HG03139 (cell line): ENCODE results near the gene SLC34A3.

Experiments used
- ATAC-seq: cut with Tn5 transposase; IDR thresholded peaks from one replicate; pipeline ENCODE4 v1.9.1; 2021; ENCODE audit not compliant: unreplicated experiment

The SLC34A3 gene

DNA sequence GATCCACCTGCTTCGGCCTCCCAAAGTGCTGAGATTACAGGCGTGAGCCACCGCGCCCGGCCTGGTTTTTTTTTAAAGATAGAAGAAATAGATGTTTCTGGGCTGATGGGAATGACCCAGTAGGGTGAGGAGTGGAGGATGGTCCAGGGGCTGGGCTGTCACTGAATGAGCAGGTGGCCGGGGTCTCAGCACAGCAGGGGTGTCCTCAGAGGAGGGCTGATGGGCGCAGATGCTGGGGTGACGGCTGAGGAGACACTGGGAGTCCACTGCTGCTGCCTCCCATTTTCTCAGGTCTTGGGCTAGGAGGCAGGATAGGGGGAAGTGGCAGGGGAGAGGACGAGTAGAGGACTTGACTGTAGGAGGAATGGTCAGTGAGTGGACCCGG lies 44.5 kb downstream of the SLC34A3 start:
- ATAC-seq = no peak

DNA sequence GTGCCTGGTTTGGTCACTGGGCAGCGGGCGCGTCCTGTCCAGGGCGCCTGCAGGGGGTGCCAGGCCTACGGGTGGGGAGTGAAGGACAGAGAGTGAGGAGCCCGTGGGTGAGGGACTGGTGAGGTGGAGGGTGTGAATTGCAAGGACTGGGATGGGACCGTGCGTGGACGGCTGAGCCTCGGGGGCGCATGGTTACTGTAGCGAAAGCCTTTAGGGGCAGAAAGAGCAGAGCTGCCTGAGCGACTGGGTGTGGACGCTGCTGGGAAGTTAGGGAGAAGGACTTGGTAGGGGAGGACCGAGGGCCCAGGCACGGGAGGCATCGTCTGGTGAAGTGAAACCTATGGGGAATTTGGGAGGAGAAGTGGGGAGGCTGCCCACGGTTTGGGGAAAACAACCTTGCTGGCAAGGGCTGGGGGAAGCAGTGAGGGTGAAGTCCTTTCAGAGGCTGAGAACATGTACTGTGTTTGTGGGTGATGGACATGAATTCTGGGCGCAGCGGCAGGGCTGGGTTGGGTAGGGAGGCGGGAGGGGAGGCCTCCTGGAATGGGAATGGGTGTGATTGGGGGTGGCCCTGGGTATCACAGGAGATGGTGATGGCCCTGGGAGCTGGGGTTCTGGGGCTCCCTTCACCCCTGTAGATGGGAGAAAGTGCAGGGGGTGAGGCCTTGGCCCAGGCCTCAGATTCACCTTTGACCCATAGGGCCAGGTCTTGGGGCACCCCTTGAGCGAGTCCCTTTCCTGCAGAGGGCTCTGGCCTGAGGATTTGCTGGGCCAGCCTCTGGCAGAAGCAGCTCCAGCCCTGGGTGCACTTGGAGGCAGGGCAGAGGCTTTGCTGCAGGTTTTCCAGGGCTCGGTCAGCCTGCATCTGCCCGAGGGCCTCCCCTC lies 45.1 kb downstream of the SLC34A3 start:
- ATAC-seq = no peak

DNA sequence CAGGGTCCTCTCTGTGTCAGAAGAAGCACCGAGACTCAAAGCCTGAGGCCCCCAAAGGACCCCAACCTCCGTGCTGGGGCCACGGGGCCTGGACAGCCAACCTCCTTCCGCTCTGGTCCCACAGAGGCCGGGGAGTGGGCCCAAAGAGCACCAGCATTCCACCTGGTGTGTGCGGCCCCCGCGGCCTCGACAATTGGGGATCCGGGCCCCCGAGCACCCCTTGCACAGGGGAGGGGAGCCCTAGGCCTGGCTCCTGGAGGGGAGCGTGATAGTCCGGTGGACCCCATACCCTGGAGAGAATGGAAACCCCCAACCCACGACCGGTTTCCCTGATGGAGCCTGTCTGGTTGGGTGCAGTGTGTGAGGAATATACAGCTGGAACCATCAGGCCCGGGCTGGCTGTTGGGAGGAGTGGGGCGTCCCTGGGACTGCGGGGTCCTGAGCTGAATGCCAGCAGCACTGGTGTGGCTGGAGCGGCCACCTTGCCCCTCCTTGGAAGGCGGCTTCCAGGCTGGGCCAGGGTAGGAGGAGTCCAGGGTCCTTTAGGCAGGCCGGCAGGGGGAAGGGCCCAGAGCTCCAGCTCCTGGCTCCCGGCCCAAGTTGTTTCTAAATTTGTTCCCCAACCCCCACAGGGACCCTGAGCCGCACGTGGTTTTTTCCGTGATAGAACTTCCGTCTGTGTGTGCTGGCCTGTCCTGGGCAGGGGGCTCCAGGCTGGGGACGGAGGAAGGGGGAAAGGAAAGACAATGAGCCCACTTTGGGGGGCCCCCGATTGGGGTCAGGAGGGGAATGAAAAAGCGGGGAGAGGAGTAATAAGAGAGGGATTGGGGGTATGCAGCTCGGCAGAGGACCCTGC lies 46.0 kb downstream of the SLC34A3 start:
- ATAC-seq = no peak

DNA sequence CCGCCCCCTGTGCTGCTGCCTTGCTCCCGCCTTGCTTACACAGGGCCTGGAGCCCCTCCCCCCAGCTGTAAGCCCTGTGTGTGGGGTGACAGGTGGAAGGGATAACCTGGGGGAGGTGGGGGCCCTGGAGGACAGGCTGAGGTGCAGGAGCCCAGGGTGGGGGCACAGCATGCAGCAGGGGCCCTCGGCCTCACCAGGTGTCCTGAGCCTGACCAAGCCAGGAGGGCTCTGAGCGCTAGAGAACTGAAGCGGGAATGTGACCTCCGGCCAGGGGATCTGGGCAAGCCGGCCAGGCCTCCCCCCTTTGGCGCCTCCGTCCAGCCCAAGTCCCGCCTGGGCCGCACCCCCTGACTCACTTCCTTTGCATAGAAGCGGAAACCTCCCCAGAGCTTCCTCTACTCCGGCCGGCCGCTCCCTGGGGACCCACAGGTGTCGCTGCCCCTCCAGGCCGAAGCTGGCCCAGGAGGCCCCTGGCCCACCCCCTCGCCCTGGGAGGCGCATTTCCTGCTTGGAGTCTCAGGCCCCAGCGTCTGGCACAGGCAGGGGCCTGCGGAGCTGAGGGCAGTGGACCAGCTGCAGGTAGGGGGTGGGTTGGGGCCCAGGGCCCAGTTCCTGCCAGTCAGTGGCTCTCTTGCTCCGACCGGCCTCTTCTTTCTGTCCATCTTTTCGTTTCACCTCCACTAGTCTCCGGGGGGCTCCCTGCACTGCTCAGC lies 46.8 kb downstream of the SLC34A3 start, which contains the start of gene TOR4A:
Gene TOR4A (plus strand): TSS at position 398 of the 713 bp plus-strand sequence. CDS start 964 bp downstream, outside the sequence.
- peak; percentile 75 for ATAC-seq

DNA sequence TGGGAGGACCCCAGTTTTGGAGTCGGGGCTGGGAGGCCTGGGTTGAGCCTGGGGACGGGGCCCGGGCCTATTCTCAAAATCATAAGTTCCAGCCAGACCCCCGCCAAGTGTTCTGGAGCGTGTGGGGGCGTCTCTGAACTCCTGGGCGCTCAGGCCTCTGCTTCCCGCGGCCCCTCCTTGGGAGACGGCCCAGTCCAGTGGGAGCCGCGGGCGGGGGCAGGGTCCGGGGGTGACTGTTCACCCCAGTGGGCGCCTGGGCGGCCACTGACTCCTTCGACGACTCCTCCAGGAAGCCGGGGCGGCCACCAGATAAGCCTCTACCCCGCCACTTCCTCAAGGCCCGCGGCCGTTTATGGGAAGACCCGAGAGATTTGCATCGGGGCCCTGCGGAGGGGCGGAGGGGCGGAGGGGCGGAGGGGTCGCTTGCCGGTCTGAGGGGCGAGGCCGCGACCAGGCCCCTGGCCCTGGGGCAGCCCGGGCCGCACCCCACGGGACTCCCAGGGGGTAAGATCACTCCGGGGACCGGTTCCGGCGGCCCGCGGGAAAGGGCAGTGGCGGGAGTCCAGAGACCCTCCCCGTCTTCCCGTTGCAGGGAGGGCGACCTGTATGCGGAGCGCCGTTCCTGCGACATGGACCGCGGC lies 47.5 kb downstream of the SLC34A3 start:
- no peak for ATAC-seq

DNA sequence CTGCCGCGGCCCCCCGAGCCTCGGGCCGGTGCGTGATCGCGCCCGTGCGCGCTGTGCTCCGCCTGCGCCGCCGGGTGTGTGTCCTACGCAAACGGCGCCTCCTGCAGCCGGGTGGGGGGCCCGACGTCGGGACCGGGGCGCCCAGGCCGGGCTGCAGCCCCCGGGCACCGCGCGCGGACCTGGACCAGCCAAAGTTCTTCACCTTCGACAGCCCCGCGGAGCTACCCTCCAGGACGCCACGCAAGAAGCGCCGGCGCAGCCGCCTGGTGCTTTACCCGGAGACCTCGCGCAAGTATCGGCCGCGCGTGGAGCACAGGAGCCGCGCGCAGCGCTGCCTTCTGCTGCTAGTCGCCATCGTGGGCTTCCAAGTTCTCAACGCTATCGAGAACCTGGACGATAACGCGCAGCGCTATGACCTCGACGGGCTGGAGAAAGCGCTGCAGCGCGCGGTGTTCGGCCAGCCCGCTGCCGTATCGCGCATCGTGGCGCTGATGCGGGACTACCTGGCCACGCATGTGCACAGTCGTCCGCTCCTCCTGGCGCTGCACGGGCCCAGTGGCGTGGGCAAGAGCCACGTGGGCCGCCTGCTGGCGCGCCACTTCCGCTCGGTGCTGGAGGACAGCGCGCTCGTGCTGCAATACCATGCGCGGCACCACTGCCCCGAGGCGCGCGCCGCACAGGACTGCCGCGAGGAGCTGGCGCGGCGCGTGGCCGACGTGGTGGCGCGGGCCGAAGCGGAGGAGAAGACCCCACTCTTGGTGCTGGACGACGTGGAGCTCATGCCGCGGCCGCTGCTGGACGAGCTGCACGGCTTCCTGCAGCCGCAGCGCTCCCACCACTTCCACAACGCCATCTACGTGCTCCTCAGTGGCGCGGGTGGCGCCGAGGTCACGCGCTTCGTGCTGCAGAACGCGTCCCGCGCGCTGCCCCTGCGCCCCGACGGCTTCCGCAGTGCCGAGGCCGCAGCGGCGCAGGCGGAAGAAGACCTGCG lies 48.3 kb downstream of the SLC34A3 start:
- no peak for ATAC-seq

DNA sequence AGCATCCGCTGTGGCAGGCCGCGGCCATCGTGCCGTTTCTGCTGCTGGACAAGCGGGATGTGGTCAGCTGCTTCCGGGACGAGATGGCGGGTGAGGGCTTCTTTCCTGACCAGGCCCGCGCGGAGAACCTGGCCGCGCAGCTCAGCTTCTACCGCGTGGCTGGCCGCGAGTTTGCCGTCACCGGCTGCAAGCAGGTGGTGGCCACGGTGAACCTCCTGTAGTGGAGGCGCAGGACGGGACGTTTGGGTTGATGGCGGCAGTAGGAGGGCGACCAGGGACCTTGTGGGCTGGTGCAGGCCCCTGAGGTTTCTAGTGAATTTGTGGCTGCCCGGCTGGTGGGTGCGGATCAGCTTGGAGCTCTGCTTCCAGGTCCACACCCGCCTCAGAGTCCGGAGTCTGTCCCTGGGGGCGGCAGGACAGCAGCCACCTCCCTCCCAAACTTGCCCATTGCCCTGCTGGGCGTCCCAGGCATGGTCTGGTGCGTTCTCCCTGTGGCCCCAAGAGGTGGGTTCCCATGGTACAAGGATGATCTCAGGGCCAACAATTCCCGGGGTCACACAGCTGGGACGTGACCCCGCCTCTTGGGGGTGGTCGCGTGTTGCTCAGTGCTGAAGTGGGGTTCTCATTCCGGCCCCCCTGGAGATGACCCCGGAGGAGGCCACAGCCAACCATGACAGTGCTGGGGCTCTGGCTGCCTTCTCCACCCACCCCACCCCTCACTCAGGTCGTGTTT lies 49.2 kb downstream of the SLC34A3 start:
- no peak for ATAC-seq

DNA sequence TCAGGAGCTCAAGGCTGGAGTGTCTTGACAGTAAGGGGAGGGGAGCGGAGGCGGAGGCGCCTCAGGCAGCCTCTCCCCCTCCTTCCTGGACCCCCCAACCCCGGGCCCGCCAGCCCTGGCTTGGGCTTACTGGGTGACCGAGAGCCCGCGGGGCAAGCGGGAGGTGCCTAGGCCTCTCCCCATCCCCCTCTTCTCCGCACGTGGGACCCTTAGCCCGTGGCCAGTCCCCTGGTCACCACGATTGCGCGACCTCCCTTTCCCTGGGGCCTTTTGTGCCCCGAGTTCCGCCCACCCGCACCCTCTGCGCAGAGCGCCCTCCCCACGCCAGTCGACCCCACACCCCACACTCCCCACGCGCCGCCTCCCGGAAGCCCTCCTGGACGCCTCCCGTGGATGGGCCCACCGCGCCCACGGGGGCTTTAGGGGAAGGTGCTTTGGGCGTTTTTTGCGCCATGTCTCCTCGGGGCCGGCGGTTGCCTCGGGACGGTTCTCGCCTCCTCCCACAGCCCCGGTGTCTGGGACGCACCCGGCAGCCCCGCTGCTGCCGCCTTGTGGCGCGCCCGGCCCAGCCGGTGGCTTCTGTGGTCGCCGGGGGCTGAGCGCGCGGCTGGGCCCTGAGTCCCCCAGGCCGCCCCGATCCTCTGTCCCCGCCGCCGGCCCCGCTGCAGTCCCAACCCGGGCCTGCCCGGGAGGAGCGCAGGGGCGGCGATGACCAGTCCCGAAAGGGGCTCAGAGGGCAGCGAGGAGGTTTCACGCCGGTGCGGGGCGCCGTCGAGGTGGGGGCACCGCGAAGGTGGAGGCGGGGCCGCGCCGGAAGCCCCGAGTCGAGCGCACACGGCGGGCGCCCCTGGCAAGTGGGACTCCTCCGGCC lies 50.0 kb downstream of the SLC34A3 start:
- ATAC-seq = no peak

DNA sequence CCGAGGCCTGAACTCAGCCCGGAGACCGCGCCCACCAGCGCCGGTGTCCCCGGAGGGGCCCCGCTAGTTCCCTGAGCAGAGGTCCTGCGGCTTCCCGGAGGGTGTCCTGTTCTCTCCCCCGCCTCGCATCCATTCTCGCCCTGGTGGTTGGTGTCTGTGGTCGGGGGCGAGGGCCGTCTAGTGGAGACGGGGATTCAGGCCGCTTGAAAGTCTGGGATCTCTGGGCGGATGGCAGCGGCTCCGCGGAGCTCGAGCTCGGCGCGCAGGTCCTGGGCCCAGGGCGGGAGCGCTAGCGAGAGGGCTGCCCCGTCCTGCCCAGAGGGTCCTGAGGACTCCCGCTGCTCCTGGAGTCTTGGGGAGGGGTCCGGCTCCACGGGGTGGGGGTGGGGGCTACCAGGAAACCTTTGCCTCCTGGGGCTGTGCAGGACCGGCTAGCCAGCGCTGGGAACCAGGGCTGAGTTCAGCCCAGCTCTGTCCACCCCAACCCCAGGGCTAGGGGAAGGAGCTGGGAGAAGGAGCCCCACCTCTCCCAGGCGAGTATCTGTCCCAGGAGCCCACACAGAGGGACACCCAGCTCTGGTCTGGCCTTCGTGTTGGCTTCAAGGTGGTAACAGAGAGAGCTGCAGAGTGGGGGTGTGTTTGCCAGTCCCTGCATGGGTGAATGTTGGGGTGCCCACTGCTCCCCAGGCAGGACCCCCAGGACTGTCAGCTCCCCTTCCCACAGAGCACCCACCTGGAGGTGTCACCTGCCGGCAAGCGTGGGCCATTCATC lies 50.8 kb downstream of the SLC34A3 start:
- ATAC-seq = no peak
